Stimulated activated CD8-positive, alpha-beta memory T cell treated with anti-CD3 and anti-CD28 coated beads, Interleukin-12 subunit alpha, Interleukin-12 subunit beta, amount 100 ng/mL, for 4 hours (primary cell): ENCODE results near the gene WWC1.

Experiments
- DNase-seq: peaks from one replicate; pipeline ENCODE4 v3.0.0-alpha.2; 2020; ENCODE audit warnings: low read depth

The WWC1 gene

DNA sequence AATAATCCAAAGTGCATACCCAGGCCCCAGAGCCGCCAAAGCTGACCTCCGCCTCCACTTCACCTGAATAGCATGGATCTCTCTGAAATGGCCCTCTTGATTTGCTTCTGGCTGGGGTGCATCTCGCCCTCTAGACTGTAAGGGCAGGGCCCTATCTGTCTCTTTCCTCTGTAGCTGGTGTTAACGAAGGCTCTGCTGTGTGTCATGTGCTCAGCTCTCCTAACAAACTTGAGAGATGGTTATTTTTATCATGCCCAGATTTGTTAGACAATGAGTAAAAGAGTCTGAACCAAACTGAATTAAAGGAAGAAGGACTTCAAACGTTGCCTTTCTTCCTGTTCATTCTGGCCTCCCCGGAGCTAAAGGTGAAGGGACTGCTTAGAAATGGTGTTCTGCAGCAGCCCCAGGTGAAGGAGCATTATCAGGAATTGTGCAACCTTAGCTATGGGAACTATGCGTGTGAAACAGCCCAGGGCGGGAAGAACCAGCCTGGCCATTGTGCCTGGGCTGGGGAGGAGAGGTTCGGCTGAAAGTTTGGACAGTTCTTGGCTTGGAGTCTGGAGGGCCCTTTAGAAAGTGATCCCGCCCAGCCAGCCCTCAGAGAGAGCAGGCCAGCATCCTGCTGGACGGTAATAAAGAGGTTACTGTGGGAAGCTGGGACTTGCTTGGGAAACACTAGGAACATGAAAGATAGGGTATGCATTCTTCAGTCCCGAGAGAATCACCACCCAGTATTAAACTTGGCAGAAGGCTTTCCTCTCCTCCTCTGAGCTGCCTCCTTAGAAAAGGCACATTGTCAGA lies 73.5 kb downstream of the WWC1 start:
- no peak for DNase-seq

DNA sequence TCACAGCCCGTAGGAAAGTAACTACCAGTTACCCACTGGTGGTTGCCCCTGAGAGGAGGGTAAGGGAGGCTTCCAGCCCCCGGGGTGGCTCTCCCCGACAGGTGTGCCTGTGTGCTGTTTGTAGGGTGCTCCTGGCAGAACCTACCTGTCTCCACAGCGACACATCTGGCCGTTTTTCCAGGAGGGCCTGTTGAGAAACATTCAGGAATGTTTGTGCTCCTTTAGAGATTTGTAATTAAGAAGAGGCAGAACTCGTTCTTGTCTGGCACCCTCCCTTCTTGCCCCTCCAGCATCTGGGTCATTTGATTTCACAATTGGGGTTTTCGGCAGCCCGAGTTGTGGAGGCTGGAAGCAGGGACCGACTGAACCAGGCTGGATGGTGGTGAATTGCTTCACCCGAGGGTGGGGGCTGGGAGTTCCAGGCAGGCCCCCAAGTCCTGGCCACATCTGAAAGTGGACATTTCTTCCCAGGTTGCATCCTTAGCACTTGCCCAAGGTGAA lies 74.2 kb downstream of the WWC1 start:
- no peak for DNase-seq

DNA sequence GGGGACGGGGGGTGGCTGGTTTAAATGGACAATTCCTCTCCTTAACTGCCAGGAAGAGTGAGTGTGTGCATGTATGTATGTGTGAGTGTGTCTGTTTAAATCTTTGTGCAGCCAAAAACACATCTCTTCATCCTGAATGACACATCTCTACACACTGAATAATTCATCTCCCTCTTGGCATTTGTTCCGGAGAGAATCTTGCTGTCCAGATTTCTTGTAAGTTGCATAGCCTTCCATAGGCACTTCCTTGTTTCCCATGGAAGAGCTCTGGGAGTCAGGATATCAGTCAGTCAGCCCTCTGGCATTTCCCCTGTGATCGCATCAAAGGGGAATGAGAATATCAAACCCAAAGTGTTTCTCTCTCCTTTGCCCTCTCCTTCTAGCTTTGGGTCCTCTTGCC lies 74.7 kb downstream of the WWC1 start:
- no peak for DNase-seq

- no peak for DNase-seq
These were observed 77.4 kb downstream of the WWC1 start for GRCh38 chr5:168368854-168369253.

GRCh38 chr5:168370831-168371230 lies 79.4 kb downstream of the WWC1 start:
- DNase-seq: no peak

- DNase-seq: no peak
These were observed 81.0 kb downstream of the WWC1 start for GRCh38 chr5:168372356-168372946.

DNA sequence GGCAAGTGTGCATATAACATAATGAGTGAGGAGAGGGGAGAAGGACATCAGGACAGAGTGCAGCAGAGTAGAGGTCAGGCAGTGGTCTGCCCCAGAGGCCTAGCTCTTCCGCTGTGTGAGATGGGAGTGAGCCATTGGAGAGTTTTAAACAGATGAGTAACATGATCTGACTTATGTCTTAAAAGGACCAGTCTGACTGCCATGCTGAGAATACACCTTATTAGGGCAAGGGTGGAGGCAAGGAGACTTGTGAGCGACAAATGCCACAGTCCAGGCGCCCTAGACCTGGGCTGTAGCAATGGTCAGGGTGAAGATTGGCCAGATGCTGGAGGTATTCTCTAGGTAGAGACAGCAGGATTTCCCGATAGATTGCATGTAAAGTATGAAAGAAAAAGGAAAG lies 83.1 kb downstream of the WWC1 start:
- no peak for DNase-seq

DNA sequence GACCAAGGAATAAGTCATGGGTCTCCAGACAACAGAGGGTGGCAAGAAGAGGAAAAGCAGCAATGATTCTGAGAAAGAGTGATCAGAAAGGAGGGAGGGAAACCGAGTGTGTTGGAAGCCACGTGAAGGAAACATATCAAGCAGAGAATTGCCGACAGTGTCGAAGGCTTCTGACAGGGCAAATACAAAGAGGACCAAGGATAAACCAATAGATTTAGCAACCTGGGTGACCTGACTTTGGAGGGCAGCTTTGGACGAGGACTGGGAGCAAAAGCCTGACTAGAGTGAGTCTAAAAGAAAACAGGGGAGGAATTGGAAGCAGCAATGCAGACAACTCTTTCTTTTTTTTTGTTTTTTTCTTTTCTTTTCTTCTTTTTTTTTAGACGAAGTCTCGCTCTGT lies 83.8 kb downstream of the WWC1 start:
- DNase-seq: no peak

DNA sequence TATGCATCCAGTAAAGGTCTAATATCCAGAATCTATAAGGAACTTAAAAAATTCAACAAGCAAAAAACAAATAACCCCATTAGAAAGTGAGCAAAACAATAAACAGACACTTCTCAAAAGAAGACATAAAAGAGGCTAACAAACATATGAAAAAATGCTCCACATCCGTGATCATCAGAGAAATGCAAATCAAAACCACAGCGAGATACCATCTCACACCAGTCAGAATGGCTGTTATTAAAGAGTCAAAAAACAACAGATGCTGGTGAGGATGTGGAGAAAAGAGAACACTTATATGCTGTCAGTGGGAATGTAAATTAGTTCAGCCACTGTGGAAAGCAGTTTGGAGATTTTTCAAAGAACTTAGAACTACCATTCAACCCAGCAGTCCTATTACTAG lies 86.1 kb downstream of the WWC1 start:
- no peak for DNase-seq

GRCh38 chr5:168378741-168379140 lies 87.3 kb downstream of the WWC1 start:
- no peak for DNase-seq

DNA sequence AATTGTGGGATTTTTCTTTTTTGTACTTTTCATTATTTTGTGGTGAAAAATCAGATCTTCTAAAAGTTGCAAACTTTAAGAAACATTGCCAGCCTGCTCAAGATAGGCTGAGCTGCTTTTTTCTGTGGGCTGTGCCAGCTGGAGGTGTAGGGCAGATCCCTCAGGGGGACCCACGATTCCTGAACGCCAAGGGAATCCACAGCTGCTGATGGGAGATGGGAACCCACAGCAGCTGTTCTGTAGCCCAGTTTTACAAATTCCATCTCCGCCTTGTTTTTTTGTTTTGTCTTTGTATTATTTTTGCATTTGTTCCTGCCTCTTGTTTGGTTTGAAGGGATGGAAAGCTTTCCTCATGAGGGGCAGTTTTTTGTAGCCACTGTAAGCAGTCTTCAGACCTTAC lies 91.0 kb downstream of the WWC1 start:
- DNase-seq: no peak

DNA sequence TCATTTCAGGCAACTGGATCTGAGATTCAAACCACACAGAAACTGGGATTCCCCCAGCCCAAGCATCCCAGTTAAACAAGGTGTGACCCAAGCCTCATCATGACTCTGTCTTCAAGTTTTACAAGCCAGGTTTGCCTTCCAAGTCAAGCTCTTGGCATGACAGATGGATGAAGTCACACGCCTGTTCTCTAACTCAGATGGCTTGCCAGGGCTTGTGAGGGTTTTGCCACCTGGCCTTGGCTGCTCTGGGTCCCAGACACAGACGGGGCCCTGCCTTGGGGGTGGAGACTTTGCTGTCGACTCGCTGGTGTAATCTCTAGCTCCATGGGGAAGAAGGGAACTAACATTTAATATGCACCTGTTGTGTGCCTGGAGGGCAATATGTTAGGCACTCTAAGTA lies 99.0 kb downstream of the WWC1 start:
- no peak for DNase-seq

DNA sequence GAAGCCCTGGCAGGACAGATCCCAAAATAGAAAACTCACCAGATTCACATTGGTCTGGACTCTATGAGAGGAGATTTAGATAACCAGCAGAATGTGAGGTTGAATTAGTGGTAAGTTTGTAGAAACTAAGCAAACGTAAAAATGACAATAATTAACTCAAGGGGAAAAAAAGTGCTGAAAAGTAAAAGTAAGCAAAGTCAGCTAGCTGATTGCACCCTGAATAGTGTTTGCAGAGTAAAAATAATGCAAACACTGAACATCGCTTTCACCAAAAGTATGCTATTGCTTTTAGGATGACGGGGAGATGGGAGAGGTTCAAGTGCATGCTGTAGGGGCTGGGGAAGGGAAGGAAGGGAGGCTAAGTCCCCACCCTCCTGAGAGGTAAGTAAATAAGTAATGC lies 102.3 kb downstream of the WWC1 start:
- DNase-seq: no peak

DNA sequence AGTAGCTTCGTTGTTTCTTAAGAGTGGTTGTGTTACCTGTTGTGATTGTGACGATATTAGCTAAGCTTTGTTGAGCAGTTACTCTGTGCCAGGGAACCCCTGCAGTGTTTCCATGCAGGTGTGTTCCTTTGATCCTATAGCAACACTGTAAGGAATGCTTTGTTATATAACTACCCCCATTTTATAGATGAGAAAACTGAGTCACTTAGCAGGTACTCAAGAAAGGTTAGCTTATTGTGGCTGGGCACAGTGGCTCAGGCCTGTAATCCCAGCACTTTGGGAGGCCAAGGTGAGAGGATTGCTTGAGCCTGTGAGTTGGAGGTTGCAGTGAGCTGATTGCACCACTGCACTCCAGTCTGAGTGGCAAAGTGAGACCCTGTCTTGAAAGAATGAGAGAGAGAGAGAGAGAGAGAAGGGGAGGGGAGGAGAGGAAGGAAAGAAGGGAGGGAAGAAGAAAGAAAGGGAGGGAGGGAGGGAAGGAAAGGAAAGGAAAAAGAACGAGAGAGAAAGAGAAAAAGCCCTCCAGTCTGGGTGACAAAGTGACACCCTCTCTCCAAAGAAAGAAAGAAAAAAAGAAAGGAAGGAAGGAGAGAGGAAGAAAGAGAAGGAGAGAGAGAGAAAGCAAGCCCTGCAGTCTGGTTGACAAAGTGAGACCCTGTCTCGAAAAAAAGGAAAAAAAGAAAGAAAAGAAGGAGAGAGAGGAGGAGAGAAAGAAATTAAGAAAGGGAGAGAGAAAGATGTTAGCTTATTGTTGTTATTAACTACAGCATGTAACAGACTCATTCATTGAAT lies 109.2 kb downstream of the WWC1 start:
- DNase-seq: no peak

DNA sequence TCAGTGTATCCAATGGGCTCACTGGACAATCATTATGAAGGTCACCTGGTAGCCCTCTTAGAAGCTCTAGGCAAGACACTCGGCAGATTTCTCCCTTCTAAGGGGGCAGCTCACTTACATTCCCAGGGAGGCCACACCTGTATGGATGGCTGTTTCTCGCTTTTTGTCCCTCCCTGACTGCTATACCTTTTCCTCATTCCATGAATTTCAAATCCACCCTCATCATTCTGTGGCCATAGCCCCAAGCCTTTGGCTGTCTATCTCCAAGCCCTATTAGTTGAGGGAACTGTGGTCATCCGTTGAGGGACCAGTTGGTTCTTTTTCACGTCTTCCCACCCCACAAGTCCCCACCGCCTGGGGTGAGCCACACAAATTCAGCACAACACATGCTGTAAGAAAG lies 109.8 kb downstream of the WWC1 start:
- DNase-seq: no peak

DNA sequence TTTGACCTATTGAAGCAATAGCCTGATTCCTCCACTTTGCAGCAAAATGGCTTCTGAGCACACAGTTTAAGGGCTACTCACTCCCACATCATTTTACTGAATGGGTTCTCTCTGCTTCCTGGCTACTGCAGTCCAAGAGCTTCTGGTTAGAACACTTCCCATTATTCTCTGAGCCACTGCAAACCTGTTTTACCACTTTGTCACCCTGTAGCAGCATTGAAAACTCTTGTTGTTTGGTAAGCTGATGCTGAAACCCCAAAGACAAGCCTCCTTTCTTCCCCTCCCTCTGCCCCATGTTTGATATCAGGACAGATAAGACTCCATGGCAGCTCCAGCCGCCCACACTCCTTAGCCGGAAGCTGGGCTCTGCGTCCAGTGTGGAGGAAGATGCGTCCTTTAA lies 110.4 kb downstream of the WWC1 start:
- no peak for DNase-seq

DNA sequence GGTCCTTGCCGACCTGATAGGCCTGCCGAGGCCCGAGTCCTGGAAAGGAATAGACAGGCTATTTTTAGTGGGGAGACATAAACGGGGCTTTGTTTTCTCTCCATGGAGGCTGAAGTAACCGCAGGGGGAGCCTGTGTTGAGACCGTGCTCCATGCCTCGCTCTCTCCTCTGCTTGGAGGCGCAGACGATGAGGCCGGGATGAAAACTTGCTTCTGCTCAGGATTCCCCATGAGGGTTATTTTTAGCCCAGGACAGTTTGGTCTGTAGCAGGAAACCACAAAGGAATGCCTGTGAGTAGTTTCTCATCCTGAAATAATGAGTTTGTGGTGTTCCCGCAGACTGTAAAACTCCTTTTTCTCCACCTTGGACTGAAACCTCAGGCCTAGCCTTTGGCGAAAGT lies 112.9 kb downstream of the WWC1 start:
- DNase-seq: no peak

DNA sequence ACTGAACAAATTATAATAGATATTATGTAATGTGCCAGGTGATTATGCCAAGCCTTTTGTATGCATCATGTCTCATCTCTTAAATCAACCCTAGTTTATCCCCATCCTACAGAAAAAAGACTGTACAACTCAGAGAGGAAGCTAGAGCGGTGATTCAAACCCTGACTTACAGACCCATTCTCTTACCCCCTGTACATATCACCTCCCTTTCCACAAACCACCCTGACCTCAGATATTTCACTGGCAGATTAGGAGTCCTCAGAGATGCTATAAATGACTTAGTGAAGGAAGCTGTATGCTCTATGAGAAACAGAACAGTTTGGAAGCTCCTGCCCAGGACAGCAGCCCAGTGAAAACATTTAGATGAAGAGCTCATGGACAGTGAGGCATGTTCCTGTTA lies 115.8 kb downstream of the WWC1 start:
- no peak for DNase-seq

- DNase-seq: no peak
These were observed 117.3 kb downstream of the WWC1 start for GRCh38 chr5:168408561-168409305.

- DNase-seq: peak; percentile 6
These were observed 118.4 kb downstream of the WWC1 start for GRCh38 chr5:168409591-168410458.

DNA sequence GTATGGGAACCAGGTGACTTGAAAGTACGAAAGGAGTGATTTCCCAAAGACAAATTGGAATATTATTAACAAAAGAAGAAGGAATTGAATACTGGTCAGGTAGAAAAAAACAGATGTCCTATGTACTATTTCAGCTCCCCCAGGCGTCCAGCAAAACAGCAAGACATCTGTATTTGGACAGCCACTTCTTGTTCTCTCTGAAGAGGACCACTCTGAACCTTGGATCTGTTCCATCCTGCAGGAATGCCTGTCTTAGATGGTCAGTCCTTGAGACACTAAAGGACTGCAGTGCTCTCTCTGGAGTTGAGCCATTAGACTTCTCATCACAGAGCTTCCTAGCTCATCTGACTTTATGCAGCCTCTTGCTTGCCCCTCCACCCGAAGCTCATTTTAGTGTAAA lies 120.4 kb downstream of the WWC1 start:
- DNase-seq: no peak
